GM11168 (cell line): ENCODE measurements around the gene COL13A1.

Experiments used
- in situ Hi-C: fragments of 300-500 bp; cut with MboI; formaldehyde crosslinking; loops from one replicate; pipeline ENCODE4 v1.12.0; 2022; ENCODE audit warnings: low sequenced_read_pairs; ENCODE audit not compliant: unreplicated experiment

Gene COL13A1

DNA sequence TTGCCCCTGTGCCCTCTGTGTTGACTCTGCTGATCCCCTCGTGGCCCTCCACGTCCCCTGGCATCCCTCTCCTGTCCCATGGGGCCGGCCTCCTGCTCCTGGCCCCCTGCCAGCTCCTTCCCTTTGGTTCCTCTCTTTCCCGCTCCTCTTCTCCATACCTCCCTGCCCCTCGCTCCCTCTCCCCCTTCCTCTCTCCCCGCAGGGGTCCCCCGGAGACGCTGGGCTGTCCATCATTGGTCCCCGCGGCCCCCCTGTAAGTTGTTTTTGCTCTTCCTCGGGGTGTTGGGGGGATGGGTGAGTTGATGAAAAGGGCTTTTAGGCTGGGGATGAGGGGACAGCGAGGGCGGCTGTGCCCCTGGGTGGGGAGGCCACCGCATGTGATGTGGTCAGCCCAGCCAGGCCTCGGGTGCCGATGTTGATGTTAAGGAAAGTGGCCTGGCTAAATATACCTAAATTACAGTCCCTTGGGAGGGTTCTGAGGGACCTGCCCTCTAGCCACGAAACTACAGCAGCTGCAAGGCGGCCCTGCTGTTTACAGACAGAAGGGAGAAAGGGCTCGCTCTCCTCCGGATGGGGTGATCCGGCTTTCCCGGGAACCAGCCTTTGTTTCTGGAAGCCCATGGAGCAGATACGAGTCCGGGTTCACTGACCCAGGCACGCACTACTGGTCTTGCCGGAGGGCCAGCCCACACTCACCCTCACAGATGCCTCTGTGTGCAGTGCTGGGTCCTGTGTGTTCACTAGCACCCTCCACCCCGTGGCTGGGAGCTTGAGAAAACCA is 78.8 kb downstream of the COL13A1 start:
- in situ Hi-C loops = no loop called here

DNA sequence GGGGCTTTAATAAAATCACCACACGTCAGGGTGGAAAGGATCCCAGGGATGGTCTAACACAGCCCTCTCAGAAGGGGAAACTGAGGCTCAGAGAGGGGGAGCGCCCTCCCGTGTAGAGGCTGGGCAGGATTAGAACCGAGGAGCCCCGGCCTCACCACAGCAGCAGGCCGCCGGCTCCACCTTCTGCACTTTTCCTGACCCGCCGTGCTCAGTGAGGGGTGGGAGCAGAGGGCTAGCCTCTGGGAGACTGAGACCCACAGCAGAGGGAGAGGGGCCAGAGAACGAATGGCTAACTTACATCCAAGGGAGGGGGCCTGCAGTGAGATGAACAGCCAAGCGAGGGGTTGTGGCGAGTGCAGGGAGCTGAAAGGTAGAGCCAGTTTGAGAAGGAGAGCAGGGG is 79.5 kb downstream of the COL13A1 start:
- in situ Hi-C loops = no loop called here

DNA sequence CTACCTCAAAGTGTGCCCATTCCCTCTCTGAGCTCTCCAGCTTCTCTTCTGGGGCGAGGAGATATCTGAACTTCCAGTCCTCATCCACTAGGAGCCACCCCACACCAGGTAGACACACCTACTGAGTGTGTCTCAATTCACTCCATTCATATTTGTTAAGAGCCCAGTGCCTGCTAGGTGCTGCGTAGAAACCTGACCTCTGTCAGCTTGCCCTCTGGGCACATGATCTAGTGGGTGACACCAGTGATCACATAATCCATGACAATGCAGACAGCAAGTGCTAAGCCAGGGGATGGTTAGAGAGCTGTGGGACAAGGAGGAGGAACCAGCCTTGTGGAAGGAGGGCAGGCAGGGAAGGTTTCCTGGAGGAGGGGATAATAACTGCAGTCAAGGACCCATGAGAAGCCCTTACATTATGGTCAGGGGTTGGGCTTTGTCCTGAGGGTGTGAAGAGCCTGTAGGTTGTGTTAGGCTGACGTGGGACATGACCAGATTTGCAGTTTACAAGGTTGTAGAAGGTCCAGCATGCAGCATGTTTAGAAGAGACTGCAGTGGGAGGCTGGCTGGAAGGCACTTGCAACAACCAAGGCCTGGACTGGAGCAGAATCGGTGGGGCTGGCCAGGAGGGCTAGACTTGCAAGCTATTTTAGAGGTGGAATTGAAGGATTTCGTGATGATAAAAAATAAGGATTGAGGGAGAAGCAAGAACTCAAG is 81.8 kb downstream of the COL13A1 start:
- in situ Hi-C loops = no loop called here

DNA sequence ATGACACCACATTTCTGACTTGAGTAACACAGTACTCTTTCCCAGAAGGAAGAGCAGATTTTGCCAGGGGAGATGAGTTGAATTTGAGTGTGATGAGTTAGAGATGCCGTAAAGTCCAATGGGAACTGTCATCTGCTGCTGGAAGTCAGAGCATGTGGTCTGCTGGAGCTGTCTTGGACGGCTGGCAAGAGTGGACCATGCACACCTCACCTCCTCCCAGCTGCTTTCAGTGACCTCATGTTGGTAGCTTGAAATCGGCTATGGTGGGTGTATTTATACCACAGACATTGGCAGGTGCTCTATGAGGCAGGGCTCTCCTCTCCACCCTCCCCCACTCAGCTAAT is 82.3 kb downstream of the COL13A1 start:
- in situ Hi-C loops = no loop called here

DNA sequence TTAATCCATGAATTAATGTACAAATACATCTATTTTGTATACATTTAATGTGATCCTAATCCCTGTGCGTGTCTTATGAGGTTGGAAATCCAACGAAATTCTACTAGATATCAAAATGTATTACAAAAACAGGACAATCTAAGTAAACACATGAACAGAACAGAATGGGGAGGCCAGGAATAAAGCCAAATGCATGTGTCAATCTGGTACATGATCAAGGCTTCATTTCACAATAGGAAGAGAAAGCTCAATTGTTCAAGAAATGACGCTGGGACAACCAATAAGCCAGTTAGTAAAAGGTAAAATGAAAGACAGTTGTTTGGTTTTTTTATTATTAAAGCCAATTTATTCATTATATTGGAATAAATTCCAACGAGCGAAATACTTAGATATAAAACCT is 83.0 kb downstream of the COL13A1 start:
- in situ Hi-C loops = no loop called here

DNA sequence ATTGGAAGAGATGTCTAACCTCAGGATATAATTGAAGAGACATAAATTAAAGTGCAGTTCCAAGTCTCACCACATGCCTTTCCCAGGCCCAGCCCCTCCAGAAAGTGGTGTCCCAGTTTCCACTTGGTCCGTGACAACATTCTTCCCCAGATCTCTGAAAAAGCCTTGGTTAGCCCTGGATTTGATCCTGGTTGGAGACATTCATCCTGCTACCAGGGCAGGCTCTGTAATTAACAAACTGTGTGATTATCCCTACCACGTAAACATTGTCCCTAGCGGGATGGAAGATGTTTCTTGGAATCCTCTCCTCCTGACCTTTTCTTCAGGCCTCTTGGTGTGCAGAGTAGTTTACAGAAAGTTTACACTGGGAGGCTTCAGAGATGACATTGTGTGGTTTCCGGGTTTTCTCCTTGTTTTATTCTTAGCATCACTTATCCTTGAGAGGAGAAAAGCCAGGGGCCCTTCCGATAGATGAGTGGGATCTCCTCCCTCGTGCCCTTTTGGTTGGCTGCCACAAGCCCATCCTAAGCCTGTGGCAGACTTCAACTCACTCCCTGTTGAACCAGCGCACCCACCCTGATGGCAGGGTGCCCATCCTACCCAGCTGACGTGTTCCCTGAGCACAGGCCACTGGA is 83.8 kb downstream of the COL13A1 start:
- in situ Hi-C loops = no loop called here

DNA sequence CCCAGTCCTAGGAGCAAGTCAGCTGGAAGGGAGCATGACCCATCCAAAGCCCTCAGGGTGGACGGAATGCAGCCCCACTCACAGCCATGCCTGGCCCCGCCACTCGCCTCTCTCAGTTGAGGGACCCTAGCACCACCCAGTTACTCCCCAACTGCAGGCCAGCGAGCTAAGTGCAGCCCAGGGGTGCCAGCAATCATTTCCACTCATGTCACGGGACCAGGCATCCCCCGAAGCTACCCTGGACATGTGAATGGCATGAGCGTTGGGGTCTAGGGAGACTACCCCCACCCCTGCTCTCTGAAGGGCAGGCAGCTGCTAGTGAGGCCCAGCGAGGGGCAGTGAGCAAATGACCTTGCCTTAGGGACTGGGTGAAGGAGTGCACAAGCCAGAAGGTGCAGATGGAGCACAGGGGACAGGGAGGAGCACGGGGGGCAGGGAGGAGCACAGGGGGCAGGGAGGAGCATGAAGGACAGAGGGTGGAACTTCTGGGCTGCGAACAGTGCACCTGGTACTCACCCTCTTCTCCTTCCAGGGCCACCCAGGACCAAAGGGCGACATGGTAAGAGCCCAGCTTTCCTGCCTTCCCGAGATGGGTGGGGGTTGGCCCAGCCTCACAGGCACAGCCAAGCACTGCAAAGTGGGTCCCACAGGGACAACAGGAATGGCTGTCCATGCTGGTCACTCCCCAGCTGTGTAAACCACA is 87.3 kb downstream of the COL13A1 start:
- in situ Hi-C loops = no loop called here

DNA sequence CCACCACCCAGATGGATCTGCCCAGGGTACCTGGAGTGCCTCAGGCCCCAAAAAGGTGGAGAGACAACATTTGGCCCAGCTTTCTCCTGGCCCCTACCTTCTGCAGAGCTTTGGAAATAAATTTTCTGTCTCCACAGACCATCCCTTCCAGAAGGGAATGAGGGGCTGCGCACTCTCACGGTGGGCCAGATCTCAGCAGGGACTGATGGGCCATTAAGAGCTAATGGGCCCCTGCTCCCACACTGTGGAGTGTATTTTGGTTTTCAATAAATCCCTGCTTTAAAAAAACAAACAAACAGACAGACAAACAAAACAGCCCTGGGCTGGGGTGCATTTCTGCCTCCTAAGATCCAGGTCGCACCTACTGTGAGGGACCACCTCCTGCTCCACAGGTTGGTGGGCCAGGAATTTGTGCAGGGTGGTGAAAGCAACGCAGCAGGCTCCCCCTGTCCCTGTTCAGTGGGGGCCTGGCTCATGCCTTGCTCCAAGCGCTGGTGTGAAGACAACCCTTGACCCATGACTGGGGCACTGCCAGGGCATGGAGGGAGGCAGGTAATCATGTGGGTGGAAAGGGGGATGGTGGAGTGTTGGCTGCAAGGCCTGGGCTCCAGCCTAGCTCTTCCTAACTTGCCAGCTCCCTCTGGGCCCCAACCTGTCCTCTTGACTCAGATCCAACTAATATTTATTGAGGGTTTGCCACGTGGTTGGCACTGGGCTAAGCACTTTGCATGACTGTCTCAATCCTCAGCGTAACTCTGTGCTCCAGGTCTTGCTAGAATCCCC is 88.5 kb downstream of the COL13A1 start:
- in situ Hi-C loops = no loop called here

DNA sequence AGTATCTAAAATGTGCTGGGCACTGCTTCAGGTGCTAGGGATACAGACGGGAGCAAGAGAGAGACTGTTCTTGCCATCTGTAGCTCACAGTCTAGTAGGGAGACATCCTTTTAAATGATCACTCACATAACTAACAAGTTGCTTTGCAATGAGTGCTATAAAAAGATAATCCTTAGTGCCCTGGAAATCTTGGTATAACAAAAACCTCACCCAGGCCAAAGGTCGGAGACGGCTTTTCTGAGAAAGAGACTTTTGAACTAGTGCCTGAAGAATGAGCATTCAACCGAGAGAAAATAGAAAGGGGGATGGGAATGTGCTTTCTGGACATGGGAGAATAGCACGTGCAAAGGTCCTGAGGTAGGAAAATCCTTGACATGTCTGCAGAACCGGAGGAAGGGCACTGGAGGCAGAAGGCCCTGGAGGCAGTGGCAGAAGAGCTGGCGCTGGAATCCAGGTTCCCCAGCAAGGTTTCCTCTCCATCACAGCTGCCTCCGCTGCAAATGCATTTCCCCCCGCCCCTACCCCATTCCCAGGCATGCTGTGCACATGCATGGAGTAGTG is 89.4 kb downstream of the COL13A1 start:
- in situ Hi-C loops = no loop called here

DNA sequence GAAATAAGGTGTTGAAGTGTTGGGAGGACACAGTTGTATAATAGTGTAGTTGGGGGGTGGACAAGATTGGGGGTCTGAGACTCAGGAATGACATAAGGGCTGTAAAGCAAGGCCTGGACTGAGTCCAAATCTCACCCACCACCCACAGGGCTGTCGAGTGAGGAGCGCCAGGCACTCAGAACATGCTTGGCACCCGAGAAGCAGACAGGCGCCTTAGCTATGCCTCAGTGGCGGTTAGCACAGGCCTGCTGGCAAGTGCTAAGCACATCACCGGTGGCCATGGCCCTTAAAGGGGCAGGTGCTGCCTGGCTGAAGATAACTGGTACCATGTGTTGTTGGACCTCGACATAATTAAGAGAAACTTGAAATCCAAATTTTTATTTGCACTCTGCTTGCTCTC is 90.7 kb downstream of the COL13A1 start:
- in situ Hi-C loops = no loop called here

DNA sequence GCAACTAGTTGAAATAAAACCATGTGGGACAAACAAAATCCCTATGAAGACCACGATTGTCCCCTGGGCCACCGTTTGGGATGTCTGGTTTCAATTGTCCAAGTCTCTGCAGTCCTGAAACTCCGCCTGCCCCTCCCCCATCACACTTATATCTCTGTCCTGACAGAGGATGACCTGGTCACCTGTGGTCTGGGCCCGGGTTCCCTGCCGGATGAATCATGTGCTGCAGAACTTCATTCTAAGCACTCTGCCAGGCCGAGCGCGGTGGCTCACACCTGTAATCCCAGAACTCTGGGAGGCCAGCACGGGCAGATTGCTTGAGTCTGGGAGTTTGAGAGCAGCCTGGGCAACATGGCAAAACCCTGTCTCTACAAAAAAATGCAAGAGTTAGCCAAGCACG is 91.1 kb downstream of the COL13A1 start:
- in situ Hi-C loops = no loop called here

DNA sequence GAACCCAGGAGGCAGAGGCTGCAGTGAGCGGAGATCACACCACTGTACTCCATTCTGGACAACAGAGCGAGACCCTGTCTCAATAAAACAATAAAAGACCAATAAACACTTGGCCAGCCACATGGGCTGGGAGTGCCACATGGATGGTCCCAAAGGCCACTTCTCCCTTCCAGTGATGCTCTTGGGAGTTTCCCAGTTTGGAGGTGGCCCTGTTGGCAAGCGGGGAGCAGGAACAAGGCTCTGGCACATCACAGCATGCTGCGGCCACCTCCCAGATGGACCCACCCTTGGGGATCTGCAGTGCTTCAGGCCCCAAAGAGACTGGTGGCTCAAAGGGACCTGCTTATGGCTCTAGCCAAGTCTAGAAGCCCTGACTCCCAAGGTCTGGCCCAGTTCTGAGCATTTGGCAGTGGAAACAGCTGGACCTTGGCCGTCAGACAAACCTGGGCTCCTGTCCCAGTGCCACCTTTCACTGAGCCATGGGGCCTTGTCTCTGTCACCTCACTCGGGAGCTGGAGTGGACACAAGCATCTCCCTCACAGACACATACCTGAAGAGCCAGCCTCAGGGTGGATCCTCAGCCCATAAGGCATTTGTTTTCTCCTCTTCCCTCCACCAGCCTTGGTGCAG is 91.7 kb downstream of the COL13A1 start:
- in situ Hi-C loops = no loop called here

DNA sequence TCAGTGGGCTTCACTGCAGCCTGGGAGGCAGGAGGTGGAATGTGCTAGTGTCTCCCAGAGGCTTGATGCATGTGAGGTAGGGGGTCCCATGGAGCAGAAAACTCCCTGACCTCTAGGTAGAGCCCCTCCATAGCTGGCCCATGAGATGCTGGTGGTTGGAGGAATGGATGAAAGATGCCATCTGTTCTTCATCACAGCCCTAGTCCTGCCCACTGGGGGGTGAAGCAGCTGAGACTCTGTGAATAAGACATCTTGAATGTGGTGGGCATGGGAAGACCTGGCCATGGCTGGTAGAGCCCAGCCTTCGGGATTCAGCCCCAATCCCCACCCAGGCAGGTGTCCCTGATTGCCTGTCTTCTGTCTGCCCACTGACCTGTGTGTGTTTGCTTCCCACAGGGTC is 92.5 kb downstream of the COL13A1 start:
- in situ Hi-C loops = no loop called here

DNA sequence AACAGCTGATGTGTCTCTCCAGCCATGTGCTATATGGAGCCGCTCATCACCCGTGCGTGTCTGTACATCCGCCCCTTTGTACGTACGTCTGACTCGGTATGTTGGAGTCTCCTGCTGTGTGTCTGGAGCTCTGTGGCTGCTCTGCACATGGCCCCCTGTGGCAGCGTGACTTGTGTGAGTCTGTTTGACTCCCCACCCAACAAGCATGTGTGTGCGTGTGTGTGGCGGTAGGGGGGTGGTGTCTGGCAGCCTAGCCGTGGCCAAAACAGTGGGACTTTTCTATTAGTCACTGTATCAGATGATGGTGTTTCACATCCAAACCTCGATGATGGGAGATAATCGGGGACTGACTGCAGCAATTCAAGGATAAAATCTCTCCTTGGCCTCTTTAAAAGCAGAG is 94.1 kb downstream of the COL13A1 start:
- in situ Hi-C loops = no loop called here

DNA sequence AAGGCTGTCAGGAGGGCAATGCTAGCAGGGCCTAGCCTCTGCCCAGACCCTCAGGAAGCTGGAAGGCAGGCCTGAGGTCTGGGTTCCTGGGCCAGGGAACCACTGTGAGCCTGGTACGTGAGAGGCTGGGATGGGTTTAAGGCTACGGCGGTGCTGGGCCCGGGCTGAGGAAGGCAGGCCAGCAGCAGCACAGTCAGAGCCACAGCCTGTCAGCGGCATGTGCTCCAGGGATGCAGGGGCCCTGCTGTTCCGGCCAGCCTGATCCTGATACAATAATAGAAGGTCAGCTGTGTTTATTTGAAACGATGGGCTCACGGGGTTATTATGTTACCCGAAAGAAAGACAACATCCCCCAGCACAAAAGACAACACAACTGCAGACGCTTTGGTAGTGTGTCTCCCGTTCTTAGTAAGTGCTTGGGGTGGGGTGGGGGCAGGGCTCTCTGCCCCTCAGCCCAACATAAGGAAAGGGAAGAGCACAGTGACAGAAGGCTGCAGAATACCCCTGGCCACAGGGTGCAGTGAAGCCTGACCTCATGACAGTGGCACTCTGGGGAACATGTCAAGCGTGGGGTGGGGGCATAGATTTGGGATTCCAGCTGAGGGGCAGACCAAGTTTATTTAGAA is 95.0 kb downstream of the COL13A1 start:
- in situ Hi-C loops = no loop called here

DNA sequence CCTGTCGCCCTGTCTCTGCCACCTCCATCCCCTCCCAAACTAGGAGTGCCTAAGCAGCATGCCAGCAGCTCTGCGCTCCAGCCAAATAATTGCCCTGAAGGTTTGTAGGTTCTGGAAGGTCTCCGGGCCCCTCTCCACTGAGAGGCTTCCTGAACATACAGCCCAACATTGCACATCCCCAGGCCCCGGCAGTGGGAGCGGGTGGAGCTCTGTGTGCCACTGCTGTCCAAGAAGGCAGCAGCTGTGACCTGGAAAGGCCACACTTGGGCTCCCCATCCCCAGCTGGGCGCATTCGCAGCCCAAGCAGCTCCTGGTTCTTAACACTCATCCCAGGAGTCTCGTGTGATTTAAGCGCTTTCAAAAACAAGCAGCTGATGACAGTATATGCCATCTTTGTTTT is 95.7 kb downstream of the COL13A1 start:
- in situ Hi-C loops = no loop called here

DNA sequence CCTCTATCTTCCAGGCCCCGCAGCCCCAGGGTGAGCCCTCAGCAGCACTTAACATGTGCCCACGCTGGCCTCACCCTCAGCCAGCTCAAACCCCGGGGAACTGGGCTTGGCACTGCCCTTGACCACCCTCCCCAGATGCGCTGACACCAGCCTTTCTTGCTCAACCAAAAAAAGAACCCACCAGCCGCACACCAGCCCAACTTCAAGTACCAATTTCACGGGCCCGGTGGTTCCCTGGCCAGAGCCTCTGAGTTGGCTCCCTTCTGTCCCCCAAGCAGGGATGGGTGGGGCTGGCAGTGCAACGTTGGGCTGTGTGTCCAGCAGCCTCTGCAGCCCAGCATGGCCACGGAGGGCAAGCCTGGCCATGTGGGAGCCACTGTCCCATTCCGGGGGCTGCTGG is 96.3 kb downstream of the COL13A1 start:
- in situ Hi-C loops = no loop called here

DNA sequence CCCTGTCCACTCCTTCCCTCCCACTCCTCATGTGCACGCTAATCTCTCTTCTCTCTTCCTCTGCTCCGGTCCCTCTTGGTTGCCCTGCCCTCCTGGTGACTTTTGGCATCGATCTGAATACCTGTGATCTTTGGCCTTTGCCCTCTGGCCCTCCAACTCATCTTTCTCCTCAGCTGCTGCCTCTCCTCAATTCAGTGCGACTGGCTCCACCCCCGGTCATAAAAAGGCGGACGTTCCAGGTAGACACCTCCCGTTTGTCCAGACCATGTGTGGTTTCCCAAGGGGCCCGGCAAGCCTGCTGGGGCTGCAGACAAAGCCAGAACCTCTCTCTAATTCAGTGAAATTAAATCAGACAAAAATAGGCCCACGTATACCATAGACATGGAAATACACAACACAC is 96.8 kb downstream of the COL13A1 start:
- in situ Hi-C loops = no loop called here

DNA sequence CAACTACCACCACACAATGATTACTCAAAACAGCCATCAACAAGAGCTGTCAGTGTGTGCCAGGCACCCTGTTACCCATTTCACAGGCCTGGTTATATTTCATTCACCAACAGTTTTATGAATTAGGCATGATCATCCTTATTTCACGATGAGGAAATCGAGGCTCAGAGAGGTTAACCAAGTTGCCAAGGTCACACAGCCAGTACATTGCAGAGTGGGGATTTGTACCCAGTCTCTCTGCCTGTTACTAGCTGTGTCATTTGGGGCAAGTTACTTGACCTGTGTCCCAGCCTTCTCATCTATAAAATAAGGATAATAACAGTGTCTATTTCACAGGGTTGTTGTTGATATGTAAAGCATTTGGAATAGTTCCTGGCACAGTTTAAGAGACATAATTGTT is 97.2 kb downstream of the COL13A1 start:
- in situ Hi-C loops = no loop called here
